IMR-90 (cell line): ENCODE data around the gene PRPSAP1. TPM values are rescaled to one million over a fixed set of nuclear protein-coding genes. Genes with fewer than 3 reads are reported as not detected.

ENCODE experiments used
- ATAC-seq: fragments of 200-7000 bp; cut with Tn5 transposase; 2 replicates; pipeline ENCODE4 v1.9.1; 2020; ENCODE audit warnings: low read depth, mild to moderate bottlenecking, moderate library complexity
- BruUV-seq: library from RNA; stranded (reverse); fragments of 400-500 nt; replicated peaks from 2 replicates; lab custom pipeline; 2021; lab: Mats Ljungman, UMichigan
- CTCF ChIA-PET: fragments of 300-600 bp; formaldehyde crosslinking; extraction: SDS; loops from one replicate; lab custom pipeline; 2021; ENCODE audit warnings: antibody characterized with exemption; lab: Yijun Ruan, JAX
- POLR2A ChIA-PET: fragments of 300-600 bp; sonication (Branson Sonifier 250); formaldehyde crosslinking; loops from one replicate; lab custom pipeline; 2022; ENCODE audit warnings: antibody characterized with exemption; ENCODE audit not compliant: unreplicated experiment; lab: Charles Lee
- DNase-seq: peaks from one replicate; pipeline ENCODE4 v3.0.0; 2013
- H2AFZ ChIP-seq: replicated peaks from 2 replicates; pipeline ENCODE3; 2013; ENCODE audit warnings: low read length, mild to moderate bottlenecking; ENCODE audit not compliant: poor library complexity
- H2AK5ac ChIP-seq: 2 replicates; pipeline ENCODE4 v1.6.1; 2013; ENCODE audit warnings: low read depth, low read length, inconsistent platforms
- H2AK9ac ChIP-seq: replicated peaks from 2 replicates; pipeline ENCODE3; 2013; ENCODE audit warnings: mild to moderate bottlenecking, low read depth, low read length, moderate library complexity; ENCODE audit not compliant: poor library complexity
- H2BK120ac ChIP-seq: 2 replicates; pipeline ENCODE4 v1.6.1; 2013; ENCODE audit warnings: low read depth, low read length, inconsistent platforms
- H2BK15ac ChIP-seq: 3 replicates; pipeline ENCODE4 v1.6.1; 2013; ENCODE audit warnings: low read depth, low read length, inconsistent platforms
- H2BK20ac ChIP-seq: 2 replicates; pipeline ENCODE4 v1.6.1; 2013; ENCODE audit warnings: low read depth, mild to moderate bottlenecking, inconsistent platforms, low read length, moderate library complexity
- H2BK5ac ChIP-seq: 2 replicates; pipeline ENCODE4 v1.6.1; 2013; ENCODE audit warnings: mild to moderate bottlenecking, low read depth, low read length, inconsistent platforms; ENCODE audit not compliant: poor library complexity, severe bottlenecking
- H3K14ac ChIP-seq: replicated peaks from 2 replicates; pipeline ENCODE4 v1.6.1; 2013; ENCODE audit warnings: low read depth, low read length, inconsistent platforms
- H3K18ac ChIP-seq: 2 replicates; pipeline ENCODE4 v1.6.1; 2013; ENCODE audit warnings: low read depth, low read length, control low read depth
- H3K23ac ChIP-seq: 2 replicates; pipeline ENCODE4 v1.6.1; 2013; ENCODE audit warnings: low read depth, low read length, inconsistent platforms
- H3K27ac ChIP-seq: 2 replicates; pipeline ENCODE4 v1.5.1; 2013; ENCODE audit warnings: mild to moderate bottlenecking, control low read depth, low read length; ENCODE audit not compliant: insufficient read depth
- H3K27me3 ChIP-seq: 2 replicates; pipeline ENCODE4 v1.6.1; 2013; ENCODE audit warnings: low read length; ENCODE audit not compliant: control insufficient read depth, insufficient read depth
- H3K36me3 ChIP-seq: 2 replicates; pipeline ENCODE4 v1.6.1; 2013; ENCODE audit warnings: low read length, mixed read lengths; ENCODE audit not compliant: control insufficient read depth, insufficient read depth
- H3K4ac ChIP-seq: 2 replicates; pipeline ENCODE4 v1.6.1; 2013; ENCODE audit warnings: low read depth, low read length, inconsistent platforms
- H3K4me1 ChIP-seq: 2 replicates; pipeline ENCODE4 v1.6.1; 2013; ENCODE audit warnings: low read length, mixed read lengths; ENCODE audit not compliant: control insufficient read depth, insufficient read depth
- H3K4me2 ChIP-seq: 2 replicates; pipeline ENCODE4 v1.6.1; 2013; ENCODE audit warnings: low read depth, mild to moderate bottlenecking, control low read depth, low read length, moderate library complexity
- H3K4me3 ChIP-seq: 2 replicates; pipeline ENCODE4 v1.5.1; 2013; ENCODE audit warnings: low read depth, mild to moderate bottlenecking, control low read depth, low read length, moderate library complexity; ENCODE audit not compliant: insufficient read depth
- H3K56ac ChIP-seq: 2 replicates; pipeline ENCODE4 v1.6.1; 2013; ENCODE audit warnings: low read length, inconsistent platforms; ENCODE audit not compliant: insufficient read depth; ENCODE audit errors: extremely low read depth
- H3K79me1 ChIP-seq, 2 experiments: 2 replicates each; pipeline ENCODE4 v1.6.1; 2013; ENCODE audit warnings: low read length in 2 of 2, inconsistent platforms in 1 of 2, low read depth in 1 of 2
- H3K9ac ChIP-seq: 2 replicates; pipeline ENCODE4 v1.6.1; 2013; ENCODE audit warnings: low read depth, low read length, control low read depth
- H3K9me1 ChIP-seq: 2 replicates; pipeline ENCODE4 v1.6.1; 2013; ENCODE audit warnings: low read length, inconsistent platforms; ENCODE audit not compliant: insufficient read depth
- H3K9me3 ChIP-seq: 2 replicates; pipeline ENCODE4 v1.6.1; 2013; ENCODE audit warnings: low read length; ENCODE audit not compliant: control insufficient read depth, insufficient read depth
- H4K20me1 ChIP-seq: 2 replicates; pipeline ENCODE4 v1.6.1; 2013; ENCODE audit warnings: low read length, inconsistent platforms; ENCODE audit not compliant: insufficient read depth
- H4K5ac ChIP-seq: 2 replicates; pipeline ENCODE4 v1.6.1; 2013; ENCODE audit warnings: mild to moderate bottlenecking, low read depth, low read length, control low read depth
- H4K8ac ChIP-seq, 2 experiments: 2 replicates each; pipeline ENCODE4 v1.6.1; 2013; ENCODE audit warnings: low read depth in 2 of 2, low read length in 2 of 2, control low read depth in 1 of 2, inconsistent platforms in 1 of 2
- H4K91ac ChIP-seq: 2 replicates; pipeline ENCODE4 v1.6.1; 2013; ENCODE audit warnings: low read depth, low read length, inconsistent platforms; ENCODE audit not compliant: insufficient read depth
- CHD1 ChIP-seq: IDR thresholded peaks from 2 replicates; pipeline ENCODE4 v1.6.1; 2012; ENCODE audit warnings: low read depth, low read length, improper control_type of control experiment
- CTCF ChIP-seq: conservative IDR thresholded peaks from 2 replicates; pipeline ENCODE4 v1.5.1; 2012; ENCODE audit warnings: mild to moderate bottlenecking, low read depth, low read length, improper control_type of control experiment
- FOS ChIP-seq: fragments of 150-350 bp; IDR thresholded peaks from 2 replicates; pipeline ENCODE4 v1.6.1; 2016; ENCODE audit warnings: low read depth, low read length
- RAD21 ChIP-seq: IDR thresholded peaks from 2 replicates; pipeline ENCODE4 v1.6.1; 2012; ENCODE audit warnings: low read length, improper control_type of control experiment
- RFX5 ChIP-seq: IDR thresholded peaks from 2 replicates; pipeline ENCODE4 v1.8.0; 2012; ENCODE audit warnings: low read depth, mild to moderate bottlenecking, low read length, moderate library complexity
- SMC3 ChIP-seq: fragments of 150-350 bp; IDR thresholded peaks from 2 replicates; pipeline ENCODE4 v1.6.1; 2016; ENCODE audit warnings: low read depth, mild to moderate bottlenecking, antibody characterized with exemption, low read length, moderate library complexity
- WGBS, 2 experiments: methylation state at CpG; one replicate each; pipeline versions ENCODE4 v1.1.5 to v1.1.7; 2013; ENCODE audit warnings: missing lambda C conversion rate in 2 of 2; ENCODE audit not compliant: insufficient read length in 1 of 2; ENCODE audit errors: extremely low coverage in 2 of 2; 5-methylcytosine and 5-hydroxymethylcytosine counted together
- dilution Hi-C: fragments of 300-500 bp; cut with HindIII; formaldehyde crosslinking; loops from one replicate; pipeline ENCODE4 v1.14.3; 2018; ENCODE audit warnings: low sequenced_read_pairs; ENCODE audit not compliant: unreplicated experiment
- in situ Hi-C: fragments of 300-500 bp; cut with MboI; formaldehyde crosslinking; loops from 3 replicates; pipeline ENCODE4 v1.14.3; 2019; ENCODE audit warnings: low sequenced_read_pairs, inconsistent platforms, mixed read lengths
- intact Hi-C: fragments of 100-400 bp; cut with micrococcal nuclease; formaldehyde crosslinking; loops from 2 replicates; pipeline ENCODE4 v1.10.0; 2022
- polyA plus RNA-seq, 3 experiments: library from polyadenylated mRNA; depleted of rRNA; stranded (reverse); fragments of >200 nt; gene quantifications; 2 replicates each; pipeline ENCODE4 v1.2.3, GENCODE V29; 2012; ENCODE audit warnings: low replicate concordance in 1 of 3
- total RNA-seq: library from RNA; depleted of rRNA; stranded (reverse); fragments of >200 nt; gene quantifications from 2 replicates; pipeline ENCODE4 v1.2.3, GENCODE V29; 2012

PRPSAP1 gene
- total and polyA plus RNA-seq, 2 of the 4 experiments (the other 2 are of a cell fraction) = 34.4 to 48.6 TPM

GRCh38 chr17:76329664-76330063 lies 24.1 kb downstream of the PRPSAP1 start:
- no CpG with 5 or more reads among the region's 8 CpGs for WGBS, 2 experiments
- BruUV-seq = no TSS peak

More at GRCh38 chr17:76329664-76330063, 24.1 kb downstream of the PRPSAP1 start:
- H3K4ac ChIP-seq = no peak overlapping the region
- ChIA-PET CTCF (no interaction called here), POLR2A (no interaction called here)
- H3K56ac ChIP-seq = no peak overlapping the region
- ATAC-seq (no peak), DNase-seq (no peak)
- H2AK5ac ChIP-seq = no peak overlapping the region
- no peak overlapping the region for H3K27ac ChIP-seq
- peaks cover 23% of the 10 kb centered on the region for H3K36me3 ChIP-seq
- no peak overlapping the region for H4K91ac ChIP-seq
- H3K14ac ChIP-seq = no peak overlapping the region
- no peak overlapping the region for H3K9ac ChIP-seq
- no peak overlapping the region for H2AK9ac ChIP-seq
- no peak overlapping the region for H3K4me3 ChIP-seq
- no peak overlapping the region for H2BK120ac ChIP-seq
- no peak overlapping the region for H4K5ac ChIP-seq
- no peak overlapping the region for H2AFZ ChIP-seq
- peaks cover 6% of the 10 kb centered on the region for H4K20me1 ChIP-seq
- in situ Hi-C loops = no loop called here
- H4K8ac ChIP-seq = no peak overlapping the region
- H3K9me3 ChIP-seq = no peaks in the 10 kb centered on the region
- peaks cover 18 to 26% of the 10 kb centered on the region in 2 experiments for H3K79me1 ChIP-seq
- H3K23ac ChIP-seq = no peak overlapping the region
- no peak overlapping the region for H3K18ac ChIP-seq
- peaks cover 3% of the 10 kb centered on the region for H3K4me1 ChIP-seq
- no peak overlapping the region for H2BK20ac ChIP-seq
- no peak overlapping the region for H2BK15ac ChIP-seq
- TF ChIP-seq RAD21 (no peak), FOS (no peak), CHD1 (no peak), RFX5 (no peak), CTCF (no peak), SMC3 (no peak)
- H3K27me3 ChIP-seq = no peaks in the 10 kb centered on the region
- no peak overlapping the region for H2BK5ac ChIP-seq
- peaks cover 16% of the 10 kb centered on the region for H3K9me1 ChIP-seq
- H3K4me2 ChIP-seq = no peak overlapping the region
- intact Hi-C loops = no loop called here
- dilution Hi-C loops = no loop called here
